Measurements from ENCODE around the gene SAP30BP. TPM values are rescaled to one million over a fixed set of nuclear protein-coding genes. Genes with fewer than 3 reads are reported as not detected.
A peak's percentile ranks its signal among the peaks of the same experiment; 100 is the strongest.

Gene SAP30BP
- total and polyA plus RNA-seq, 2 donors (not counting 3 experiments of a cell fraction or from before 2014, with no cell fraction given): 116 to 151 TPM

DNA sequence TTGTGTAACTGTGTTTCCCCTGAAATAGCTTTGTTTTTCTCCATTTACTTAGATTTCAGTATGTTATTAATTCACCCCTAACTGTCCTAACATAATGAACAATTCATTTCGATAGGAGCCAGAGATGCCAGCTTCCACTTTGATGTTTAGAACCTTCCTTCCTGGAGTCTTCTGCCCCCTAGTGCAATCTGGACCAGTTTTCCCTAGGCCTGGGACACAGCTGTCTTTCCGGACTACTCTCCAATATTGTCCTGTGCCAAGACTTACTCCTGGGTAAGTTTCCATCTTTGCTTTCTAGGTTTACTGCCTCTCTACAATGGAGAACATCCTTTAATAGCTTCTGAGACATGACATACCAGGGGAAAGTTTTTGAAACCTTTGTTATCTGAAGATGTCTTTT, 13.0 kb upstream of the SAP30BP start:
- TF ChIP-seq MYC (IDR thresholded peaks at IDR 0.05; ENCODE audit: low read depth, low read length): no peak
- TF ChIP-seq JUN (IDR thresholded peaks at IDR 0.05; ENCODE audit: borderline replicate concordance, insufficient read depth, insufficient read length, low read depth): no peak
- TF ChIP-seq, protein P1, sequence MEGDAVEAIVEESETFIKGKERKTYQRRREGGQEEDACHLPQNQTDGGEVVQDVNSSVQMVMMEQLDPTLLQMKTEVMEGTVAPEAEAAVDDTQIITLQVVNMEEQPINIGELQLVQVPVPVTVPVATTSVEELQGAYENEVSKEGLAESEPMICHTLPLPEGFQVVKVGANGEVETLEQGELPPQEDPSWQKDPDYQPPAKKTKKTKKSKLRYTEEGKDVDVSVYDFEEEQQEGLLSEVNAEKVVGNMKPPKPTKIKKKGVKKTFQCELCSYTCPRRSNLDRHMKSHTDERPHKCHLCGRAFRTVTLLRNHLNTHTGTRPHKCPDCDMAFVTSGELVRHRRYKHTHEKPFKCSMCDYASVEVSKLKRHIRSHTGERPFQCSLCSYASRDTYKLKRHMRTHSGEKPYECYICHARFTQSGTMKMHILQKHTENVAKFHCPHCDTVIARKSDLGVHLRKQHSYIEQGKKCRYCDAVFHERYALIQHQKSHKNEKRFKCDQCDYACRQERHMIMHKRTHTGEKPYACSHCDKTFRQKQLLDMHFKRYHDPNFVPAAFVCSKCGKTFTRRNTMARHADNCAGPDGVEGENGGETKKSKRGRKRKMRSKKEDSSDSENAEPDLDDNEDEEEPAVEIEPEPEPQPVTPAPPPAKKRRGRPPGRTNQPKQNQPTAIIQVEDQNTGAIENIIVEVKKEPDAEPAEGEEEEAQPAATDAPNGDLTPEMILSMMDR (IDR thresholded peaks at IDR 0.05; ENCODE audit: extremely low read depth in 1 of 2, insufficient read depth in 1 of 2, low read depth in 1 of 2, low read length in 2 of 2): peak; percentile 17 to 20
- no TSS peak for BruUV-seq (replicated peaks)
- FAIRE-seq: peak; percentile 43

DNA sequence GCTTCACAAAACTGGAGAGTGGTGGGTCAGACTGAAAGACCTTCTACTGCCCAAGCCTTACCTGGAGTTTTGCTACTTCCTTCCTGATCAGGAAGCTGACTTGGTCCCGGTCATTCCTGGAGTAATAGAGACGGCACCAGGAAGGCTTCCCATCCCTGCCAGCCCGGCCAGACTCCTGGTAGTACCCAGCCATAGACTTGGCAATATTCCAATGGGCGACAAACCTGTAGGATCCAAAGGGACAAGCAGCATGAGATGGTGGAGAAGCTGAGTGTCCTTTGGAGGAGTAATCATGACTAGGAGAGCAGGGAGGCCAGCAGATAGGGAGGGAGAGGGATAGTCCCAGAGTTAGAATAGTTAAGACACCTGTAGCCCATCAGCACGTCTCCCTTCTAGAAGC, 8.9 kb upstream of the SAP30BP start:
- BruUV-seq (replicated peaks): no TSS peak
- Histone ChIP-seq H3K9me1 (replicated peaks; ENCODE audit: control insufficient read depth, extremely low read depth, insufficient read depth, low read length) (no peaks in the 10 kb centered on the region), H3K9ac (replicated peaks; ENCODE audit: extremely low read depth, insufficient read depth, low read length) (no peak overlapping the region), H3K4me3 (replicated peaks in 1 of 3; ENCODE audit: insufficient read depth in 1 of 3, low read depth in 1 of 3, low read length in 3 of 3) (no peak overlapping the region), H3K9me3 (replicated peaks; ENCODE audit: control insufficient read depth, insufficient read depth, low read length) (no peaks in the 10 kb centered on the region), H3K4me1 (ENCODE audit: control insufficient read depth, extremely low read depth, insufficient read depth, low read length) (peaks cover 8% of the 10 kb centered on the region), H3K79me2 (ENCODE audit: control insufficient read depth, insufficient read depth, low read length) (no peaks in the 10 kb centered on the region), H3K27me3 (ENCODE audit: control insufficient read depth in 2 of 2, insufficient read depth in 2 of 2, low read length in 2 of 2) (no peaks in the 10 kb centered on the region), H3K4me2 (ENCODE audit: insufficient read depth, low read length) (no peak overlapping the region), H4K20me1 (replicated peaks; ENCODE audit: control insufficient read depth, extremely low read depth, insufficient read depth, low read length) (no peaks in the 10 kb centered on the region), H3K36me3 (ENCODE audit: control insufficient read depth in 2 of 2, extremely low read depth in 1 of 2, insufficient read depth in 2 of 2, low read length in 2 of 2) (peaks cover 0 to 16% of the 10 kb centered on the region in 2 experiments), H3K27ac (ENCODE audit: insufficient read depth, low read depth, low read length) (no peak overlapping the region), H2AFZ (ENCODE audit: low read depth, low read length) (no peak overlapping the region)
- ChIA-PET POLR2A (interaction anchor here (1.6 kb wide), 1 partner anchor 13 kb away, joined by 6 read pairs; a partner anchor contains a TSS), CTCF (interaction anchor here (19.2 kb wide), 1 partner anchor 23 kb away, joined by 446 read pairs; the partner anchor contains the start of gene SMIM5)
- intact Hi-C loops (cut with micrococcal nuclease) (no loop called here), dilution Hi-C loops (cut with MboI; ENCODE audit: extremely low pct_ligation_motif_present, low sequenced_read_pairs) (no loop called here)
- TF ChIP-seq, protein P2, sequence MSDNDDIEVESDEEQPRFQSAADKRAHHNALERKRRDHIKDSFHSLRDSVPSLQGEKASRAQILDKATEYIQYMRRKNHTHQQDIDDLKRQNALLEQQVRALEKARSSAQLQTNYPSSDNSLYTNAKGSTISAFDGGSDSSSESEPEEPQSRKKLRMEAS (IDR thresholded peaks at IDR 0.05; ENCODE audit: insufficient read depth, insufficient read length): no peak
- TF ChIP-seq EZH2 (IDR thresholded peaks at IDR 0.05; ENCODE audit: borderline replicate concordance, low read depth, low read length, severe bottlenecking) (no peak), FOS (IDR thresholded peaks at IDR 0.05; ENCODE audit: borderline replicate concordance, insufficient read depth, low read length) (no peak), MYC (IDR thresholded peaks at IDR 0.05; ENCODE audit: low read depth, low read length) (no peak), JUN (IDR thresholded peaks at IDR 0.05; ENCODE audit: borderline replicate concordance, insufficient read depth, insufficient read length, low read depth) (no peak), POLR2A (IDR thresholded peaks at IDR 0.05; ENCODE audit: low read depth, low read length) (no peak), POLR2AphosphoS5 (IDR thresholded peaks at IDR 0.05; ENCODE audit: insufficient read depth, low read depth, low read length) (no peak), GATA2 (IDR thresholded peaks at IDR 0.05; ENCODE audit: insufficient read depth, insufficient read length, low read depth, low read length) (no peak)
- TF ChIP-seq, protein P1 (IDR thresholded peaks at IDR 0.05; ENCODE audit: extremely low read depth in 1 of 2, insufficient read depth in 1 of 2, low read depth in 1 of 2, low read length in 2 of 2): no peak
- DNase-seq (ENCODE audit: low read depth, low spot score): no peak
- FAIRE-seq: no peak

More for the DNA sequence above, 13.0 kb upstream of the SAP30BP start:
- H3K9ac ChIP-seq (replicated peaks; ENCODE audit: extremely low read depth, insufficient read depth, low read length): peak overlapping the region; percentile 16
- CTCF ChIA-PET: interaction anchor here (0.6 to 19.2 kb wide), 20 partner anchors 9 to 275 kb away, joined by 3 to 446 read pairs (median 5); partner anchors contain the start of genes ITGB4, RECQL5, SAP30BP and SMIM5
- dilution Hi-C loops (cut with MboI; ENCODE audit: extremely low pct_ligation_motif_present, low sequenced_read_pairs): no loop called here
- no peak overlapping the region for H2AFZ ChIP-seq (ENCODE audit: low read depth, low read length)
- H3K9me1 ChIP-seq (replicated peaks; ENCODE audit: control insufficient read depth, extremely low read depth, insufficient read depth, low read length): no peaks in the 10 kb centered on the region
- H3K4me2 ChIP-seq (ENCODE audit: insufficient read depth, low read length): peak overlapping the region; percentile 5
- peak; percentile 45 for DNase-seq (ENCODE audit: low read depth, low spot score)
- H3K27me3 ChIP-seq (ENCODE audit: control insufficient read depth in 2 of 2, insufficient read depth in 2 of 2, low read length in 2 of 2): no peaks in the 10 kb centered on the region
- intact Hi-C loops (cut with micrococcal nuclease): loop anchor here (1.0 kb wide), 1 partner anchor 8 kb away; a partner anchor contains a TSS
- peak overlapping the region; percentile 36 for H3K27ac ChIP-seq (ENCODE audit: insufficient read depth, low read depth, low read length)
- H3K36me3 ChIP-seq (ENCODE audit: control insufficient read depth in 2 of 2, extremely low read depth in 1 of 2, insufficient read depth in 2 of 2, low read length in 2 of 2): peaks cover 6 to 10% of the 10 kb centered on the region in 2 experiments
- H3K4me1 ChIP-seq (ENCODE audit: control insufficient read depth, extremely low read depth, insufficient read depth, low read length): peaks cover 8% of the 10 kb centered on the region
- H4K20me1 ChIP-seq (replicated peaks; ENCODE audit: control insufficient read depth, extremely low read depth, insufficient read depth, low read length): no peaks in the 10 kb centered on the region
- POLR2A ChIA-PET: no interaction called here
- H3K4me3 ChIP-seq (replicated peaks in 1 of 3; ENCODE audit: insufficient read depth in 1 of 3, low read depth in 1 of 3, low read length in 3 of 3): no peak overlapping the region
- H3K9me3 ChIP-seq (replicated peaks; ENCODE audit: control insufficient read depth, insufficient read depth, low read length): no peaks in the 10 kb centered on the region
- no peaks in the 10 kb centered on the region for H3K79me2 ChIP-seq (ENCODE audit: control insufficient read depth, insufficient read depth, low read length)

Measured in endothelial cell of umbilical vein (primary cell).